Measurements from ENCODE around the gene TMSB4X.
"Not testable (repeated sequence)": the region's sequence is repeated elsewhere in the genome, so short reads cannot be mapped to it uniquely, and the experiment has no call there.

The TMSB4X gene

DNA sequence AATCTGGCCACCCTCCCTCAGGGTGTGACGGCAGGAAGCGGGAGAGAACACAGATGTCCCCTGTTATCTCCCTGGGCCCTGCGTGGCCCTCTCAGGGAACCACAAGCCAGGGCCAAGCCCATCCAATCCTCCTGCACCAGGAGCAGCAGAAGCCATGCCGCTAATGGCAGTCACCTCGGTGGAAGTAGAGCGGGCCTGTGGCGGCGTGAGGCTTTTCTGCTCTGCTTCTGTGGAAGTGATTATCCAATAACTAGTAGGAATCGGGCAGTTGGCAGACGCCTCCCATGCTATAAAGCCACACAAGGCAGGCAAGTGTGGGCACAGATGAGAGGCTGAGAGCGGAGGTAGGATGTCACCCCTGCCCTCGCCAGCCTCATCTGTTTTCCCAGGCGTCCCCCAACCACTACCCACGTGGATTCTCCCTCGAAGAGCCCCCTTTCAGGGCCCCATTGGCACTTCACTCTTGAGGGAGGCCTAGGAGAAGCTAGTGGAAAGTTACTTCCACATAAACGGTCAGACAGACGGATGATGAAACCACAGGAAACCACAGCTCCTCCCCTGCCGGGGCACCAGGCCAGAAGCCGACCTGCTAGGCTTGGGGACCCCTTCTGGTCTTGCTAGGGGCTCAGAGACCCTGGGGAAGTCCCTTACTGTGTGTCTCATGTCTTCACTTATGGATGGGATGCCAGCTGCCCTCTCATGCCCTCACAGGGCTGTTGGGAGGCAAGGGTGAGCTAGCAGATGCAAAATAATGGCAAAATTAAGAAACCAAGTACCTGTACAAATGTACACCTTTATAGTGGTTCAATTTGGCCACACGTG is 18.8 kb upstream of the TMSB4X start:
- DNase-seq (ENCODE audit: low spot score): peak; percentile 95

GRCh38 chrX:12956704-12957534 is 18.0 kb upstream of the TMSB4X start:
- peak; percentile 70 for DNase-seq (ENCODE audit: low spot score)

- DNase-seq (ENCODE audit: low spot score): no peak
Observed at GRCh38 chrX:12958059-12958458, 16.9 kb upstream of the TMSB4X start.

- DNase-seq (ENCODE audit: low spot score): no peak
Observed at GRCh38 chrX:12958461-12958860, 16.4 kb upstream of the TMSB4X start.

GRCh38 chrX:12961196-12961718 is 13.7 kb upstream of the TMSB4X start:
- DNase-seq (ENCODE audit: low spot score): no peak

GRCh38 chrX:12962041-12962504 is 12.8 kb upstream of the TMSB4X start:
- DNase-seq (ENCODE audit: low spot score): no peak

GRCh38 chrX:12963210-12963850 is 11.6 kb upstream of the TMSB4X start:
- not testable (repeated sequence) for DNase-seq (ENCODE audit: low spot score)

- no peak for DNase-seq (ENCODE audit: low spot score)
Observed at GRCh38 chrX:12965131-12965940, 9.6 kb upstream of the TMSB4X start.

GRCh38 chrX:12966151-12966550 is 8.8 kb upstream of the TMSB4X start:
- no peak for DNase-seq (ENCODE audit: low spot score)

DNA sequence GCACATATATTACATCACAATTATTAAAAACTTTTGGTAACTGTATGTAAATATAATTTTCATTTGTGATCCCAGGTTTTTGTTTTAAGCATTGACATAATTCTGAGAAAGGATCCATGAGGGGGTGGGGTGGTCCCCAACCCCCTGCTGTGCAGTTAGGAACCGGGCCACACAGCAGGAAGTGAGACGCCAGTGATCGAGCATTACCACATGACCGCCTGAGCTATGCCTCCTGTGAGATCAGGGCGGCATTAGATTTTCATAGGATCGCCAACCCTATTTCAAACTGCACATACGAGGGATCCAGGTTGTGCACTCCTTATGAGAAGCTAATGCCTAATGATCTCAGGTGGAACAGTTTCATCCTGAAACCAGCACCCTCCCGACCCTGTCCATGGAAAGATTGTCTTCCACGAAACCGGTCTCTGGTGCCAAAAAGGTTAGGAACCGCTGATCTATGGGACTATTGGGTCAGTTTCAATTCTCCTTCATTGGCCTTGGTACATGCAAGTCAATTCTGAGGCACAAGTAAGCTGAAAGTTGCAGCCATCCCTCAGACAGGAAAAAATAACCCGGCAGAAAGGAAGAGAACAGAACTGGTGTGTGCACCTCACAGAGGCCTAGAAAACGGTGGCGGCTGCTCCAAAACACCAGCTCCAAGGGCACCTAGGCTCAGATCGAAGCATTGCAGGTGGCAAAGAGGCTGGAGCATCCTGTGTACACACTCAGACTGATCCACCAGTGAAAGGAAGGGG is 7.0 kb upstream of the TMSB4X start:
- DNase-seq (ENCODE audit: low spot score): no peak

GRCh38 chrX:12970691-12971202 is 4.2 kb upstream of the TMSB4X start:
- DNase-seq (ENCODE audit: low spot score): no peak

- DNase-seq (ENCODE audit: low spot score): no peak
Observed at GRCh38 chrX:12971282-12972003, 3.5 kb upstream of the TMSB4X start.

DNA sequence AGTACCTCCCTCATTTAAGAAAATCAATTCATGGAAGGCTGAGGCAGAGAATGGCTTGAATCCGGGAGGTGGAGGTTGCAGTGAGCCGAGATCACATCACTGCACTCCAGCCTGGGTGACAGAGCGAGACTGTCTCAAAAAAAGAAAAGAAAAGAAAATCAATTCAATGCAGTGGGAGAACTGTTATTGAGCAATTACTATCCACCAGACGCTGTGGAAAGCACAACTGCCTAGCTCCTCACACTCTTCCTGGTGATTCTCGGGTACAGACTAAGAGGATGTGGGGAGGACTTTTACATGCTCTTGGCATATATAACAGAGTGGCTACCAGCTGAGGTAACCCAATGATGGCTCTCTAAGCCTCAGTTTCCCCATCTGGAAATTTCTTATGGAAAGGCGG is 2.7 kb upstream of the TMSB4X start:
- DNase-seq (ENCODE audit: low spot score): no peak

DNA sequence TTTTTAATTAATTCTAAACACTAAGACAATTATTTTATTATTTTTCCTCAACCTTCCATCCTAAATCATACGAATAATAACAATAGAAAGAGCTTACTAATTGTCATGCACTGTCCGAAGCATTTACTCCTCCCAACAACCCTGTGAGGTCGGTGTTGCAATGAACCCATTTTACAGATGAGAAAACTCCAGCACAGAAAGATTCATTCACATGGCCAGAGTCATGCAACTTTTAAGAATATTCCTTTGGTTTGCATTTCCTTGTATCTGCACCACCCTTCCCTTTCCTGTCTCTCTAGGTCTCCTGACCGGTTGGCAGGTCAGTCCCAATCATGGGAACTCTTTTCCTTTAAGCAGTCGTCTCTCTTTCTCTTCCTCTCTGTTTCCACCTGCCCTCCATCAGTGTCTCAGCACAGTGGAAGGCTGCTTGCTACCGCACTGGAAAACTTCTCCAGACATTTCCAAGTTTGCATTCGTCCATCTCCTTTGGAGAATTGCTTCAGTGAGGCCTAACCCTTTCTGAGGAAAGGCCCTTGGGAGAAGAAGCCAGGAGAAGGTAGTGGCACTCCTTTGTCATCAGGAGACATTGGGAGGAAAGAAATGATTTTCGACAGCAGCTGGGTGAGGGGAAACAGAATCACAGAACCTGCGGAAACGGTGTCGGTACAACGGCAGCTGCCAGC is 1.9 kb upstream of the TMSB4X start:
- no peak for DNase-seq (ENCODE audit: low spot score)

GRCh38 chrX:12973561-12974304 is 1.2 kb upstream of the TMSB4X start:
- no peak for DNase-seq (ENCODE audit: low spot score)

GRCh38 chrX:12974305-12974795 is 560 bp upstream of the TMSB4X start:
- peak; percentile 91 for DNase-seq (ENCODE audit: low spot score)

- DNase-seq (ENCODE audit: low spot score): peak; percentile 43
Observed at GRCh38 chrX:12975670-12975965, 708 bp downstream of the TMSB4X start.

DNA sequence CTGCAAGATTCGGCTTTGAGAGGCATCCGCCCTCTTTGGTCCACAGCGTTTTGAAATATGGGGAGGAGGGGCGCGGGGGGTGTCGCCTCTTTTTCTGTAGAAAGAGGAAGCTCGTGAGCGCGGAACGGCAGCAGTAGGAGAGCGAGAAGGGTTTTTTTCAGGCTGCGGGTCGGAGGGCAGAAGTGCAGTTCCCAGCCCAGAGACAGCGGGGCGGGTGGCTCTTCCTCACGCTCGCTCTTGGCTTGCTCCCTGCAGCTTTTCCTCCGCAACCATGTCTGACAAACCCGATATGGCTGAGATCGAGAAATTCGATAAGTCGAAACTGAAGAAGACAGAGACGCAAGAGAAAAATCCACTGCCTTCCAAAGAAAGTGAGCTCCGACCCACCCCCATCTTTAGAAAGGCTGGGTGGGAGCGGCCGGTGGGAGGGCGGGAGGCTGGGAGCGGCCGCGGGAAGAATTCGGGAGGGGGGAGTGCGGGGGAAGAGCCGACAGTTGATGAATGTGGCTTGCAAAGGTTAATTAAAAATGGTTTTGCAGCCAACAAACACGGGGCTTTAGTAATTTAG is 1.2 kb downstream of the TMSB4X start:
- peak; percentile 63 for DNase-seq (ENCODE audit: low spot score)

Data from SW480 (cell line).